Measurements from ENCODE around the gene ANKRD34C.
"Not testable (repeated sequence)": the region's sequence is repeated elsewhere in the genome, so short reads cannot be mapped to it uniquely, and the experiment has no call there.

The ANKRD34C gene

GRCh38 chr15:79316864-79317263 lies 34.3 kb downstream of the ANKRD34C start:
- TF ChIP-seq CTCF (IDR thresholded peaks at IDR 0.05; ENCODE audit: control insufficient read depth, extremely low read depth, insufficient read depth), result no peak
- H3K4me3 ChIP-seq (ENCODE audit: low read depth, low read length), result no peak overlapping the region
- DNase-seq (ENCODE audit: low read depth), result no peak

GRCh38 chr15:79319973-79320372 lies 37.5 kb downstream of the ANKRD34C start:
- not testable (repeated sequence) for H3K4me3 ChIP-seq (ENCODE audit: low read depth, low read length); DNase-seq (ENCODE audit: low read depth)

- DNase-seq (ENCODE audit: low read depth), result no peak
- TF ChIP-seq CTCF (IDR thresholded peaks at IDR 0.05; ENCODE audit: control insufficient read depth, extremely low read depth, insufficient read depth), result no peak
Observed at GRCh38 chr15:79321876-79322275, 39.4 kb downstream of the ANKRD34C start.

GRCh38 chr15:79322306-79322705 lies 39.8 kb downstream of the ANKRD34C start:
- TF ChIP-seq CTCF (IDR thresholded peaks at IDR 0.05; ENCODE audit: control insufficient read depth, extremely low read depth, insufficient read depth), result no peak
- H3K4me3 ChIP-seq (ENCODE audit: low read depth, low read length), result no peak overlapping the region

More at GRCh38 chr15:79321876-79322275, 39.4 kb downstream of the ANKRD34C start:
- no peak overlapping the region for H3K4me3 ChIP-seq (ENCODE audit: low read depth, low read length)

GRCh38 chr15:79322945-79323344 lies 40.4 kb downstream of the ANKRD34C start:
- TF ChIP-seq CTCF (IDR thresholded peaks at IDR 0.05; ENCODE audit: control insufficient read depth, extremely low read depth, insufficient read depth), result no peak
- H3K4me3 ChIP-seq (ENCODE audit: low read depth, low read length), result no peak overlapping the region
- no peak for DNase-seq (ENCODE audit: low read depth)

More at GRCh38 chr15:79322306-79322705, 39.8 kb downstream of the ANKRD34C start:
- no peak for DNase-seq (ENCODE audit: low read depth)

- TF ChIP-seq CTCF (IDR thresholded peaks at IDR 0.05; ENCODE audit: control insufficient read depth, extremely low read depth, insufficient read depth), result no peak
- no peak for DNase-seq (ENCODE audit: low read depth)
- no peak overlapping the region for H3K4me3 ChIP-seq (ENCODE audit: low read depth, low read length)
Observed at GRCh38 chr15:79329171-79329611, 46.7 kb downstream of the ANKRD34C start.
